ENCODE results near the gene PAX5. TPM values are rescaled to one million over a fixed set of nuclear protein-coding genes. Genes with fewer than 3 reads are reported as not detected.

Gene PAX5
- total RNA-seq, 3 donors from 2014 or later: 0.29 to 0.32 TPM; not detected in 1

GRCh38 chr9:36820392-36820861 is 213.6 kb downstream of the PAX5 start:
- no peaks in the 10 kb centered on the region for H3K9me3 ChIP-seq
- DNase-seq (no peak), ATAC-seq (no peak)
- no peaks in the 10 kb centered on the region for H3K36me3 ChIP-seq (ENCODE audit: low read depth)
- TF ChIP-seq CTCF (IDR thresholded peaks at IDR 0.05): no peak
- intact Hi-C loops (cut with DNase I, micrococcal nuclease): no loop called here
- H3K4me3 ChIP-seq: no peak overlapping the region
- H3K4me1 ChIP-seq (ENCODE audit: low read depth): no peaks in the 10 kb centered on the region

- ATAC-seq (peak; percentile 11), DNase-seq (no peak)
- no peaks in the 10 kb centered on the region for H3K9me3 ChIP-seq
- intact Hi-C loops (cut with DNase I, micrococcal nuclease): no loop called here
- no peaks in the 10 kb centered on the region for H3K36me3 ChIP-seq (ENCODE audit: low read depth)
- no peak overlapping the region for H3K4me3 ChIP-seq
- H3K4me1 ChIP-seq (ENCODE audit: low read depth): no peaks in the 10 kb centered on the region
- TF ChIP-seq CTCF (IDR thresholded peaks at IDR 0.05): no peak
These were observed 214.8 kb downstream of the PAX5 start for GRCh38 chr9:36818965-36819870.

- no peaks in the 10 kb centered on the region for H3K36me3 ChIP-seq (ENCODE audit: low read depth)
- ATAC-seq: peak; percentile 38
- no peak for TF ChIP-seq CTCF (IDR thresholded peaks at IDR 0.05)
- H3K4me3 ChIP-seq: no peak overlapping the region
- H3K9me3 ChIP-seq: no peaks in the 10 kb centered on the region
- intact Hi-C loops (cut with DNase I, micrococcal nuclease): no loop called here
- no peak for DNase-seq
- H3K4me1 ChIP-seq (ENCODE audit: low read depth): no peaks in the 10 kb centered on the region
These were observed 215.7 kb downstream of the PAX5 start for GRCh38 chr9:36818242-36818938.

- no peaks in the 10 kb centered on the region for H3K9me3 ChIP-seq
- no peak overlapping the region for H3K4me3 ChIP-seq
- intact Hi-C loops (cut with DNase I, micrococcal nuclease): no loop called here
- ATAC-seq: no peak
- no peak for DNase-seq
- H3K36me3 ChIP-seq (ENCODE audit: low read depth): no peaks in the 10 kb centered on the region
- H3K4me1 ChIP-seq (ENCODE audit: low read depth): no peaks in the 10 kb centered on the region
- TF ChIP-seq CTCF (IDR thresholded peaks at IDR 0.05): no peak
These were observed 216.8 kb downstream of the PAX5 start for GRCh38 chr9:36817160-36817834.

GRCh38 chr9:36816371-36816770 is 217.7 kb downstream of the PAX5 start:
- ATAC-seq: no peak
- no peaks in the 10 kb centered on the region for H3K36me3 ChIP-seq (ENCODE audit: low read depth)
- intact Hi-C loops (cut with DNase I, micrococcal nuclease): no loop called here
- no peaks in the 10 kb centered on the region for H3K4me1 ChIP-seq (ENCODE audit: low read depth)
- DNase-seq: no peak
- no peak overlapping the region for H3K4me3 ChIP-seq
- H3K9me3 ChIP-seq: no peaks in the 10 kb centered on the region
- no peak for TF ChIP-seq CTCF (IDR thresholded peaks at IDR 0.05)

Data from mucosa of descending colon (tissue), 3 donors.